RWPE1 (cell line): Measurements from ENCODE around the gene CAMK2G.

ENCODE experiments used
- CTCF ChIA-PET: fragments of 350-600 bp; sonication (Branson Sonifier 250); formaldehyde crosslinking; extraction: SDS; loops from one replicate; lab custom pipeline; 2021; lab: Yijun Ruan, JAX
- POLR2A ChIA-PET: fragments of 400-600 bp; formaldehyde crosslinking; extraction: SDS; loops from one replicate; lab custom pipeline; 2020; ENCODE audit warnings: antibody characterized with exemption; ENCODE audit not compliant: low non-redundant PET; lab: Yijun Ruan, JAX
- DNase-seq: peaks from one replicate; pipeline ENCODE4 v3.0.0; 2012; ENCODE audit warnings: low spot score
- H3K27ac ChIP-seq: fragments of 450-650 bp; 2 replicates; pipeline ENCODE4 v1.5.1; 2017
- CTCF ChIP-seq: fragments of 450-650 bp; conservative IDR thresholded peaks from 2 replicates; pipeline ENCODE4 v1.5.1; 2017; ENCODE audit warnings: low read depth, mild to moderate bottlenecking

The CAMK2G gene

DNA sequence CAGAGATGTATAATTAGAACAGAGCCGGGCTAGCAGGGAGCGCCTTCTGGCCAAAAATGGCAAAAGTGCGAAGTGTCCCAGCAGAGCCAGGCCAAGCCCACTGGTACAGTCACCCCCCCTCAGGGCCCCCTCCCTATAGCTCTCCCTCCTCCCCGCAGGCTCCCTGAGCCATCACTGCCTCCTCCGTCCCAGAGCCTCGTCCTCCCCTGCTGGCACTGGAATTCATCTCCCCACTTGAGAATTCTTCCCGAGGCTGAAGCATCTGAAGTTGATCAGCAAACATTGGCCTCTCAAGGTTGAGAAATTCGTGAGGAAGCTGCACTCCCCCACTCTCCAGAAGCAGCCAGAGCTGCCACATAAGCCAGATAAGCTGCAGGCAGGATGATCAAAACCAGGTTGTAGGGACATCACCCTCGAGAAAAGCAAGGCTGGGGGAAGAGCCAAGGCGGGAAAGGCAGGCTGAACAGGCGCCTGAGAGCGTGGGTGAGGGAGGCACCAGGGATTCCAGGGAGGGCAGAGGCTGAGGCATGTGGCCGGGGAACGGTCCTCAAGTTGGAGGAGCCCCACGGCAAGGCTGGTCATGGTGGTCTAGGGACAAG is 23.4 kb downstream of the CAMK2G start:
- no peak for TF ChIP-seq CTCF
- POLR2A ChIA-PET, result interaction anchor here (0.7 kb wide), 1 partner anchor 31 kb away, joined by 3 read pairs; no protein-coding TSS in a partner anchor
- H3K27ac ChIP-seq, result peak overlapping the region; percentile 35
- DNase-seq, result no peak
- CTCF ChIA-PET, result interaction anchor here (0.6 to 7.1 kb wide), 8 partner anchors 9 to 475 kb away, joined by 3 to 37 read pairs (median 8); no protein-coding TSS in a partner anchor

GRCh38 chr10:73850211-73850610 is 24.1 kb downstream of the CAMK2G start:
- 0 out of 2 replicates have a peak overlapping the region, but pooled peaks have one; percentile 9 for H3K27ac ChIP-seq
- no peak for DNase-seq
- POLR2A ChIA-PET, result interaction anchor here (0.6 kb wide), 1 partner anchor 30 kb away, joined by 3 read pairs; no protein-coding TSS in a partner anchor
- CTCF ChIA-PET, result interaction anchor here (0.6 to 7.1 kb wide), 13 partner anchors 9 to 258 kb away, joined by 3 to 37 read pairs (median 5); no protein-coding TSS in a partner anchor
- no peak for TF ChIP-seq CTCF

- ChIA-PET POLR2A (interaction anchor here (0.6 kb wide), 1 partner anchor 30 kb away, joined by 3 read pairs; no protein-coding TSS in a partner anchor), CTCF (interaction anchor here (0.6 to 7.1 kb wide), 16 partner anchors 9 to 382 kb away, joined by 3 to 37 read pairs (median 4); no protein-coding TSS in a partner anchor)
- DNase-seq, result peak; percentile 90
- TF ChIP-seq CTCF, result peak; percentile 98
- peak overlapping the region; percentile 11 for H3K27ac ChIP-seq
Measured at GRCh38 chr10:73848821-73849489, 25.4 kb downstream of the CAMK2G start.

- no peak for TF ChIP-seq CTCF
- ChIA-PET POLR2A (no interaction called here), CTCF (interaction anchor here (2.3 to 7.1 kb wide), 2 partner anchors 33 to 93 kb away, joined by 16 to 37 read pairs; no protein-coding TSS in a partner anchor)
- DNase-seq, result no peak
- H3K27ac ChIP-seq, result no peak overlapping the region
Measured at GRCh38 chr10:73847031-73847430, 27.3 kb downstream of the CAMK2G start.

GRCh38 chr10:73843261-73843660 is 31.1 kb downstream of the CAMK2G start:
- POLR2A ChIA-PET, result no interaction called here

More at GRCh38 chr10:73843261-73843660, 31.1 kb downstream of the CAMK2G start:
- TF ChIP-seq CTCF, result no peak
- CTCF ChIA-PET, result no interaction called here
- peak overlapping the region; percentile 39; the same call in 1 of the 2 replicates for H3K27ac ChIP-seq
- DNase-seq, result no peak
